Pancreas (tissue), 10 donors: Measurements from ENCODE around the gene FTO. TPM values are rescaled to one million over a fixed set of nuclear protein-coding genes. Genes with fewer than 3 reads are reported as not detected.

Source experiments
- ATAC-seq, 4 donors: fragments of 200-7000 bp; cut with Tn5 transposase; one replicate each; pipeline versions ENCODE4 v1.8.0 to v1.9.1; 2020; ENCODE audit warnings: mild to moderate bottlenecking in 4 of 4, moderate library complexity in 4 of 4
- DNase-seq, 6 donors: peaks; one replicate each; pipeline ENCODE4 v3.0.0-alpha.2; 2020
- FAIRE-seq: peaks from 2 replicates; lab custom pipeline; 2012; peaks lifted over from hg19 to GRCh38; lab: Jason Lieb, UNC
- H3K27ac ChIP-seq, 4 donors: fragments of 200-600 bp; sonication (generic); 1 replicate in 3 of 4; 2 replicates in 1 of 4; pipeline versions ENCODE4 v1.5.0 to v1.8.0; 2020
- H3K27me3 ChIP-seq, 4 donors: fragments of 200-600 bp; one replicate each; pipeline ENCODE4 v1.8.0; 2021
- H3K36me3 ChIP-seq, 3 donors: fragments of 200-600 bp; sonication (generic) in 1 of 3; one replicate each; pipeline versions ENCODE4 v1.5.0 to v1.8.0; 2020 to 2021
- H3K4me1 ChIP-seq, 3 donors: fragments of 200-600 bp; one replicate each; pipeline ENCODE4 v1.8.0; 2021
- H3K4me3 ChIP-seq, 4 donors: fragments of 200-600 bp; sonication (generic) in 2 of 4; one replicate each; pipeline versions ENCODE4 v1.5.0 to v1.8.0; 2020 to 2021
- H3K9me3 ChIP-seq, 4 donors: fragments of 200-600 bp; one replicate each; pipeline ENCODE4 v1.8.0; 2021
- CTCF ChIP-seq, 4 donors: fragments of 200-600 bp; sonication (generic) in 3 of 4; IDR thresholded peaks; one replicate each; pipeline versions ENCODE4 v1.5.0 to v1.8.0; 2021; ENCODE audit warnings: antibody characterized with exemption in 4 of 4
- WGBS, 2 donors: extraction: QIAGEN DNeasy Blood & Tissue Kit; methylation state at CpG; one replicate each; pipeline ENCODE4 v1.1.7; 2013; 5-methylcytosine and 5-hydroxymethylcytosine counted together
- intact Hi-C, 3 donors: fragments of 100-400 bp; cut with DNase I; formaldehyde crosslinking; loops; one replicate each; pipeline versions ENCODE4 v1.11.1 to v1.14.2; 2022
- polyA plus RNA-seq, 2 donors: library from polyadenylated mRNA; stranded (reverse); fragments of 200-250 nt; gene quantifications; one replicate each; pipeline ENCODE4 v1.2.3, GENCODE V29; 2013
- total RNA-seq, 6 donors: library from RNA; stranded (reverse); fragmentation: NEBNext Ultra II Directional in 4 of 6; extraction: Animal tissue kit (Norgen Biotek cat#: 25700) in 4 of 6; gene quantifications; one replicate each; pipeline versions ENCODE4 v1.2.1 to v1.2.4, GENCODE V29; 2021 to 2023
- donor health status: healthy with polysubstance abuse.
- donor health status: DM: no; HTN: no; CAD: no; lungs with moderate emphysema.
- donor health status: DM: no; HTN: no; CAD: no.
- donor health status: control.
- donor health status: control.
- donor health status: Bipolar disorder and iron deficiency.
- donor health status: DM: yes; HTN: yes; CAD: no.
- donor health status: DM: no; HTN: no; CAD: no.
- donor health status: DM: no; HTN: no; CAD: no.
- donor health status: DM: yes; HTN: yes; CAD: no.

FTO gene
- total and polyA plus RNA-seq, 8 donors: 7.6 to 45.0 (median 31.7) TPM

- Histone ChIP-seq H3K9me3 (no peaks in the 10 kb centered on the region), H3K36me3 (no peaks in the 10 kb centered on the region), H3K27me3 (no peaks in the 10 kb centered on the region), H3K4me1 (no peaks in the 10 kb centered on the region), H3K4me3 (no peak overlapping the region), H3K27ac (no peak overlapping the region)
- FAIRE-seq (no peak), DNase-seq (no peak), ATAC-seq (no peak)
- WGBS, 2 donors: 73 to 81% methylated on average over 6 of the region's 6 CpGs
- TF ChIP-seq CTCF (IDR thresholded peaks at IDR 0.05): no peak
- intact Hi-C loops: no loop called here
Measured at GRCh38 chr16:54125751-54126655, 422.0 kb downstream of the FTO start.

- FAIRE-seq (no peak), DNase-seq (no peak), ATAC-seq (no peak)
- Histone ChIP-seq H3K27ac (no peak overlapping the region), H3K4me1 (no peaks in the 10 kb centered on the region), H3K4me3 (no peak overlapping the region), H3K27me3 (no peaks in the 10 kb centered on the region), H3K9me3 (no peaks in the 10 kb centered on the region), H3K36me3 (no peaks in the 10 kb centered on the region)
- intact Hi-C loops: no loop called here
- TF ChIP-seq CTCF (IDR thresholded peaks at IDR 0.05): no peak
- 73 to 77% methylated on average over 4 of the region's 4 CpGs for WGBS, 2 donors
Measured at GRCh38 chr16:54126907-54127306, 423.0 kb downstream of the FTO start.

- no peak for ATAC-seq
- intact Hi-C loops: no loop called here
Measured at GRCh38 chr16:54128629-54129234, 424.8 kb downstream of the FTO start.

GRCh38 chr16:54129810-54130209 lies 425.9 kb downstream of the FTO start:
- no peak overlapping the region for H3K4me3 ChIP-seq
- DNase-seq (no peak), ATAC-seq (no peak), FAIRE-seq (no peak)
- intact Hi-C loops: no loop called here
- no peak overlapping the region for H3K27ac ChIP-seq
- H3K27me3 ChIP-seq: no peaks in the 10 kb centered on the region
- H3K4me1 ChIP-seq: no peaks in the 10 kb centered on the region
- TF ChIP-seq CTCF (IDR thresholded peaks at IDR 0.05): no peak
- H3K9me3 ChIP-seq: no peaks in the 10 kb centered on the region
- H3K36me3 ChIP-seq: no peaks in the 10 kb centered on the region

More at GRCh38 chr16:54128629-54129234, 424.8 kb downstream of the FTO start:
- H3K27me3 ChIP-seq: no peaks in the 10 kb centered on the region
- no peaks in the 10 kb centered on the region for H3K36me3 ChIP-seq
- no peak for TF ChIP-seq CTCF (IDR thresholded peaks at IDR 0.05)
- FAIRE-seq: no peak
- WGBS, 2 donors: 70 to 76% methylated on average over 5 of the region's 5 CpGs
- H3K4me3 ChIP-seq: no peak overlapping the region
- DNase-seq: no peak
- H3K4me1 ChIP-seq: no peaks in the 10 kb centered on the region
- no peaks in the 10 kb centered on the region for H3K9me3 ChIP-seq
- H3K27ac ChIP-seq: no peak overlapping the region
